ENCODE data around the gene MTREX.

GRCh38 chr5:55413644-55414043 is 105.9 kb downstream of the MTREX start:
- TF ChIP-seq CTCF (conservative IDR thresholded peaks at IDR 0.05) (no peak), ZFX (IDR thresholded peaks at IDR 0.05) (no peak)

Measured in C4-2B (cell line).